Cerebellar nuclear complex (tissue), 1 donor: ENCODE data around the gene CACNA2D2.
A peak's percentile ranks its signal among the peaks of the same experiment; 100 is the strongest.

Experiments used
- DNase-seq, 2 experiments: peaks; one replicate each; lab custom pipeline; 2025; lab: John Stamatoyannopoulos, UW

CACNA2D2 gene

DNA sequence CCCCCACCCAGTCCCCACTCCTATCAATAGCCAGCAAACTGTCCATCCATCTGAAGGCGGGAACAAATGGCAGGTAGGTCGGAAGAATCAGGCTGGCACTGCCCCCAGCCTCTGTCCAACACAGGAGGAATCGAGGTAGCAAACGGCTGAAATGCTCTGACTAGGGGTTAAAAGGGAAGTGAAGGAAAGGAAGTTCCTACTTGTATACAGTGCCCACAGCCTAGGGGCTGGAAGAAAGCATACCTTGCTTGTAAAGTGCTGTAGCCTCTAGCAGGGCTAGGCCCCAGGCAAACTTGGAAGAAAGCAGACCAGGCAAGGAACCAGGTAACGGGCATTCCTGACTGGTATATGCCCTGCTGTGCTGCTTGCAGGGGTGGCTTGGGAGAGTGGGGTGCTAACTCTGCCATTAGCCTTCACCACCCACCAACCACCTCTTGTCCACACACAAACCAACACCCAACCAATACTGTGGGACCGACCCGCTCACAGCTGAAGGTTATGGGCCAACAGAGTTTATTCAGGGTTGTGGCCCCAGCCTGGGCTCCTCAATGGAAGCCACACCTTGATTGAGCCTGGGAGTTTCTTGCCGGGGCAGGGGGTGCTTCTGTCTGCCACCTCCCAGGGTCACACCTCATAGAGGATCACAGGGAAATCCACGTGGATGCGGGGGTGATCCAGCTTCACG lies 177.8 kb downstream of the CACNA2D2 start:
- no peak for DNase-seq

DNA sequence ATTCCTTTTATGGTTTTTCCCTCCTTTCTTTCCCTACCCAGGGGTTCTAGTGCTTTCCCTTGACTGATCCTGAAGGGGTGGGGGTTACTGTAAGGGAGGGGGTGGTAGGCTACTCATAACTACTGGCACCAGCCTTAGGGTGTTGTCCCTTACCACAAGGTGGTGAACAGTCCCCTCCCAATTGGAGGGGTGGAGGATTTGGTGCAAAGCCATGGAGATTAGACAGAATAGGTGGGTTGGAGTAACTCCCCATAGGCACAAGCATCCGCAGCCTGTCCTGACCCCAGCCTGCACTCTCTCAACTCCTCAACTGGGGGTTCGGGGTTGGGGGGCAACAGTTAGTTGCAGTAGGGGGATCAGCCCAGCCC lies 178.3 kb downstream of the CACNA2D2 start:
- no peak for DNase-seq

DNA sequence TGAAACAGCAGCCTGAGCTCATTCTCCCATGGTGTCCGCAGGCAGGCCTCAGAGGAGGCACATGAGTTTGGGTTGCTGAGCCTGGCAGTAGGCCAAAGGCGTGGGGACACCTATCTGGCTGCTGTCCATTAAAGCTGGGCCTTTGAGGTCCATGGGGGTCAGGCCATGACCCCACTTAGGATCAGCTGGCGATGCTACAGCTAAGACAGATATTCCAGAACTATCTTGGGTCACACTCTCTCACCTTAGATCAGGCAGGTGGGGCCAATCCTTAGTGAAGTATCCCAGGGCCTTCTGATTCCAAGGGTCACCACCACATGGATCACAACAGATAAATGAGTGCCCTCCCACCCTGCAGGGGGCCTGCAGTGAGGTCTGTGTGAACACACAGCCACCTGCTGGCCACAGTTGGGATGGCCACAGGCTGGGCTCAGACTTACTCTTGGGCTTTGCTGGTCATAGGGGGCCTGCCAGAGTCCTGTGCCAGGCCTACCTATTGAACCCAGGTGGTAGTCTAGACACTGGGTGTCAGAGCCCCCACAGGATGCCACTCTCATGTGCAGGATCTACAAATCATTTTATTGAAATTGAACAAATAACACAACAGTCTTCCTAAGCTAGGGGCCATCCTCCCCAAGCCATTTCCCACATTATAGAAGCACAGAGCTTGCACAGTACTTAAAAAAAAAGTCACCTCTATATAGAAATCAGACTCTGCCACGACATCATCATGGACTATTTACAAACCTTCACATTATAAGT lies 178.9 kb downstream of the CACNA2D2 start:
- DNase-seq: peak in 1 of 2 experiments; percentile 4

GRCh38 chr3:50323614-50324199 lies 179.7 kb downstream of the CACNA2D2 start:
- no peak for DNase-seq

DNA sequence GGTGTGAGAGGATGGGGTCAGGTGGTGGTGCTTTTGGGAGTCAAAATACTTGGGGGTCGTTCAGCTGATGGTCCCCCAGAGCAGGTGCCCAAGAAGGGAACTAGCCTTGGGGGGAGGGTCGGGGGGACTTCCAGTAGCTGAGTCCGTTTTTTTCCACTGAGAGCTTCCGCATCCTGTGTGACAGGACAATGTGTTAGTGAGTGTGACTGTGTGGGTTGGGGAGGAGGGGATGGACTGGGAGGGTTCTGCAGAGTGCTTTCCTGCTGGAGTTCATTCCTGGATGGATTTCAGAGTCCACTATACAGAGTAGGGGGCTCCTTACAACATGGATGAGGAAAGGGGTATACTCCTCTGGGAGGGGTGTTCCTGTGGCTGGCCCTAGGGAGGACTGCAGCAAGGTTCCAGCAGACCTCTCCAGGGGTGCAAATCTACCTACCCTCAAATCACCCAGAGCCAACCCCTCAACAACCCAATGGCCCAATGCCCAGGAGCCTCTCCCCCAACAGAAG lies 180.3 kb downstream of the CACNA2D2 start:
- DNase-seq: no peak

- no peak for DNase-seq
These were observed 180.9 kb downstream of the CACNA2D2 start, which contains the start of gene HYAL2 for GRCh38 chr3:50322386-50323091. Gene HYAL2, minus strand, starts transcription at chr3:50322745. Its CDS starts 2,256 bp downstream, at chr3:50320489.

- DNase-seq: no peak
These were observed 181.4 kb downstream of the CACNA2D2 start for GRCh38 chr3:50322115-50322385.

DNA sequence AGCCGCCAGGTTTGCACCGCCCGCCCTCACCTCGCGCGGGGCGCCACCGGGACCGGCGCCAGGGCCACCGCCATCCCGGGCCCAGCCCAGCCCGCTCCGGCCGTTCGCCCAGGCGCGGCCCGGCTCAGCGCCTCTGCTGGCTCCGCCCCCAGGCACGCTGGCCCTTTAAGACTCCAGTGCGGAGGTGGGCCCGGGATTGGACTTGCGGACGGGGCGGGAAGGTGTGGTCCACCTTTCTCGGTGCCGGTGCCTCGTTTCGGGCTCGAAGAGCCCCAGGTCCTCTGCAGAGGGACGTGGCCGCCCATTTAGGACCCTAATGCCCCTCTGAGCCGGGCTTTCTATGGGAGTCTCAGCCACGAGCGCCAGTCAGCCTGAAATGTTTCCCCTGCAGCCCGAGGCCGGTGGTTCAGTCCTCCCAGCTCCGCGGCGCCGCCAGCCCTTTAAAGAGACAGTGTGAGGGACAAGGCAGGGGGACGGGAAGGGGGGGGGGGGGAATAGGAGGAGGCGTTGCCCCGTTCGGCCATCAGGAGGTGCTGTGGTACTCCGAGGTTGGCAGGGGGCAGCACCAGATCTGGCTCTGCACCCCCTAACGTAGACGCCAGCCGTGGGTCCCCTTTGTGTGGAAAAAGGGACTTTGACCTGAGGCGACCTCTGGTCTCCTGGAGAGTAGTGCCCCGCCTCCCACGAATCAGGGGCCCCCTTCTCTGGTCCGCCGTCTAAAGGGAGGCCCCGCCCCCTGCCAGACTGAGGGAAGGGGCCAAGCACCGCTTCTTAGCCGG lies 181.9 kb downstream of the CACNA2D2 start:
- DNase-seq: peak in 1 of 2 experiments; percentile 62

GRCh38 chr3:50320853-50321335 lies 182.5 kb downstream of the CACNA2D2 start:
- peak in 1 of 2 experiments; percentile 62 for DNase-seq

- no peak for DNase-seq
These were observed 183.4 kb downstream of the CACNA2D2 start for GRCh38 chr3:50319894-50320625.

GRCh38 chr3:50319181-50319893 lies 184.1 kb downstream of the CACNA2D2 start:
- DNase-seq: no peak

DNA sequence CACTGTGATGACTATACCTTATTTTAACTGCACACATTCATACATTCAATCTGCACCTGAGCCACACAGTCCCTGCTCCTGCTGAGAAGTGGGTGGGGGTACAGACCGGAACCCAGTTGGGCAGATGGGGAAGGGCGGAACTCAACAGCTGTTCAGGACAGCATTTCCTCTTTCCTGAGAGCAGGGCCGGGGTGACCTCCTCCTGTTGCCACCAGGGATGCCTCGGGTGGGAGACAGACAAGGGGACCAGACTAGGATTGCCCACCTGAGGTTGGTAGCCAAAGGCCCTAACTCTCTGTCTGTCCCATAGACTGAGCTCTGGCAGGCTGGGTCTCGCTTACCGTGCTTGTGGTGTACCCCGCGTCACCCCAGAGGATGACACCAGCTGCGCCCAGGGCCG lies 184.8 kb downstream of the CACNA2D2 start:
- no peak for DNase-seq

- no peak for DNase-seq
These were observed 185.3 kb downstream of the CACNA2D2 start for GRCh38 chr3:50318163-50318562.

DNA sequence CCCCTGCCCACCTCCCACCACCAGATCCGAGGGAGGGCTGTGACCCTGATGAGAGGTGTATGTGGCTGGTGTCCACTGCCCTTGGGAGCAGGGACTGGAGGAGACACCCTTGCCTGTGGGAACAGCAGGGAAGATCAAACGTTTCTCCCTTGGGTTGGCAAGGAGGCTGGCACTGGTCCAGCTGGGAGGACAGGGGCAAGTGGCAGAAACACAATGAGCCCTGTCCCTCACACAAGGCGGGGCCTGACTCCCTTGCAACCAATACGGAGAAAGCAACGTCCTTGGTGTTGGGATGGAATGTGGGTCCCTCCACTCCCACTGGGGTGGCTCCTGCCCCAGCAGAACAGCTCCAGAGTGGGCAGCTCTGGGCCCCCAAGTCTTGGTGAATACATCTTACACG lies 186.1 kb downstream of the CACNA2D2 start:
- DNase-seq: no peak

DNA sequence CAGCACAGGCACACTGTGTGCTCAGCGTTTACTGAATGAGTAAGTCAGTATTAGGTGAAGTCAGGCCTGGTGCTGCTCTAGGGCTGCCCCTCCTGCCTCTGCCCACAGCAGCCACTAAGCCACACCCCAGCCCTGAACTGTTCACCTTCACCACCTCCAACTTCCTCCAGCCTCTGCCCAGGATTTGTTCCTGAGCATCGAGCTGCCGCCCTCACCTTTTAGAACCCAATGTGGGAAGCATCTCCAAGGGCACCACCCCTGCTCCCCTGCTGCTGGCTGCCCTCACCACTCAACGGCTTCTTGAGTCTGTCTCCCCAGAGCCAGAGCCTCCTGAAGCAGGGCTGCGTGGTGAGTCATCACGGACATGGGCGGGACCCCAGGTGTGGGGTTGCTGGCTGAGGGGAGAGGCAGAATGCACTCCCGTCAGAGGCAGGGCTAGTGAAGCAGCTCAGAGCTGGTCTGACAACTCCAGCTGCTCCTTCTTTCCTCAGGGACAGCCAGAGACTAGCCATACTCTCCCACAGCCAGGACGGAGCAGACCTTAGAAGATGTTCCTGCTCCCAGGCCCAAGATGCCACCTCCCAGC lies 186.7 kb downstream of the CACNA2D2 start:
- DNase-seq: no peak

- DNase-seq: no peak
These were observed 188.6 kb downstream of the CACNA2D2 start for GRCh38 chr3:50314816-50315215.

DNA sequence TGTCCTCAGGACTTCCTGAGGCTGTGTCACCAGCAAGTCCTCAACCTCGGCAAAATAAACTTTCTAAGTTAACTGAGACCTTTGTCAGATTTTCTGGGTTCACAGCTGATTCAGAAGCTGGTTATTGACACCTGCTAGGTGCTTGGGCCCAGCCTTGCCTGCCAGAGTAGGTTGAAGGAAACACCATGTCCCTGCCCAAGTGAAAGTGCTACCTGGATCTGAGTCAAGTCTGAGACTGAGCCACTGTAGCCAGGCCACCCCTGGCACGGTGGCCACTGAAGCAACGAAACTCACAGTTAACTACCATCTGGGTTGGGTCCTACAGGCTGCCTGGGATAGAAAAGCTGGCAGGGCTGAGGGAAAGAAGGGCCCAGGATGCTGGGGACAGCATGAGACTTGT lies 189.1 kb downstream of the CACNA2D2 start:
- DNase-seq: no peak
